Stomach smooth muscle (tissue), 2 donors: ENCODE results near the gene TAF3.

Experiments
- H3K27ac ChIP-seq: one replicate; pipeline ENCODE4 v1.7.0; 2013; ENCODE audit warnings: mild to moderate bottlenecking, low read length, inconsistent platforms
- H3K27me3 ChIP-seq, 2 donors: one replicate each; pipeline ENCODE4 v1.7.0; 2013; ENCODE audit warnings: low read length in 2 of 2; ENCODE audit not compliant: insufficient read depth in 2 of 2, control insufficient read depth in 1 of 2
- H3K36me3 ChIP-seq, 2 donors: one replicate each; pipeline ENCODE4 v1.7.0; 2013; ENCODE audit warnings: low read length in 2 of 2; ENCODE audit not compliant: control insufficient read depth in 2 of 2, insufficient read depth in 2 of 2
- H3K4me1 ChIP-seq: one replicate; pipeline ENCODE4 v1.7.0; 2013; ENCODE audit warnings: low read length; ENCODE audit not compliant: control insufficient read depth, insufficient read depth
- H3K4me3 ChIP-seq, 2 donors: one replicate each; pipeline ENCODE4 v1.7.0; 2013; ENCODE audit warnings: low read length in 2 of 2
- H3K9ac ChIP-seq, 2 donors: one replicate each; pipeline ENCODE4 v1.7.0; 2013; ENCODE audit warnings: low read length in 2 of 2, mild to moderate bottlenecking in 1 of 2
- H3K9me3 ChIP-seq, 2 donors: one replicate each; pipeline ENCODE4 v1.7.0; 2013; ENCODE audit warnings: low read length in 2 of 2; ENCODE audit not compliant: control insufficient read depth in 2 of 2
- donor health status: healthy.
- donor health status: Pancreatic carcinoma.

The TAF3 gene

GRCh38 chr10:8004469-8005000 is 186.2 kb downstream of the TAF3 start:
- Histone ChIP-seq H3K4me1 (no peaks in the 10 kb centered on the region), H3K27ac (no peak overlapping the region), H3K36me3 (no peaks in the 10 kb centered on the region), H3K9me3 (peaks cover 2 to 4% of the 10 kb centered on the region in 2 donors), H3K4me3 (no peak overlapping the region), H3K27me3 (no peaks in the 10 kb centered on the region), H3K9ac (no peak overlapping the region)

GRCh38 chr10:8006274-8006999 is 188.1 kb downstream of the TAF3 start:
- H3K4me1 ChIP-seq, result no peaks in the 10 kb centered on the region
- no peak overlapping the region for H3K4me3 ChIP-seq
- H3K36me3 ChIP-seq, result peaks cover 3 to 6% of the 10 kb centered on the region in 2 donors
- no peaks in the 10 kb centered on the region for H3K27me3 ChIP-seq
- no peak overlapping the region for H3K27ac ChIP-seq
- H3K9ac ChIP-seq, result no peak overlapping the region
- peaks cover 2 to 4% of the 10 kb centered on the region in 2 donors for H3K9me3 ChIP-seq

GRCh38 chr10:8009031-8009430 is 190.7 kb downstream of the TAF3 start:
- no peak overlapping the region for H3K27ac ChIP-seq
- no peak overlapping the region for H3K4me3 ChIP-seq
- H3K27me3 ChIP-seq, result no peaks in the 10 kb centered on the region
- H3K9me3 ChIP-seq, result peaks cover 0 to 4% of the 10 kb centered on the region in 2 donors
- H3K9ac ChIP-seq, result no peak overlapping the region
- no peaks in the 10 kb centered on the region for H3K4me1 ChIP-seq
- peaks cover 4 to 11% of the 10 kb centered on the region in 2 donors for H3K36me3 ChIP-seq

GRCh38 chr10:8013006-8013405 is 194.7 kb downstream of the TAF3 start:
- H3K9ac ChIP-seq, result no peak overlapping the region
- no peak overlapping the region for H3K4me3 ChIP-seq
- peaks cover 12 to 22% of the 10 kb centered on the region in 2 donors for H3K36me3 ChIP-seq
- H3K4me1 ChIP-seq, result no peaks in the 10 kb centered on the region
- no peaks in the 10 kb centered on the region for H3K9me3 ChIP-seq
- no peak overlapping the region for H3K27ac ChIP-seq
- no peaks in the 10 kb centered on the region for H3K27me3 ChIP-seq

GRCh38 chr10:8013619-8014018 is 195.3 kb downstream of the TAF3 start:
- Histone ChIP-seq H3K4me1 (no peaks in the 10 kb centered on the region), H3K27ac (no peak overlapping the region), H3K9ac (no peak overlapping the region), H3K4me3 (no peak overlapping the region), H3K27me3 (no peaks in the 10 kb centered on the region), H3K36me3 (peaks cover 12 to 22% of the 10 kb centered on the region in 2 donors), H3K9me3 (no peaks in the 10 kb centered on the region)

GRCh38 chr10:8014649-8015048 is 196.3 kb downstream of the TAF3 start:
- H3K4me3 ChIP-seq, result no peak overlapping the region
- H3K4me1 ChIP-seq, result no peaks in the 10 kb centered on the region
- H3K9ac ChIP-seq, result no peak overlapping the region
- H3K9me3 ChIP-seq, result no peaks in the 10 kb centered on the region
- no peaks in the 10 kb centered on the region for H3K27me3 ChIP-seq
- H3K36me3 ChIP-seq, result peaks cover 12 to 22% of the 10 kb centered on the region in 2 donors
- no peak overlapping the region for H3K27ac ChIP-seq

- H3K9ac ChIP-seq, result no peak overlapping the region
- H3K9me3 ChIP-seq, result no peaks in the 10 kb centered on the region
- no peaks in the 10 kb centered on the region for H3K4me1 ChIP-seq
- H3K36me3 ChIP-seq, result peaks cover 9 to 15% of the 10 kb centered on the region in 2 donors
- no peaks in the 10 kb centered on the region for H3K27me3 ChIP-seq
- H3K4me3 ChIP-seq, result no peak overlapping the region
- no peak overlapping the region for H3K27ac ChIP-seq
Observed at GRCh38 chr10:8017277-8017676, 199.0 kb downstream of the TAF3 start.

- Histone ChIP-seq H3K9me3 (no peaks in the 10 kb centered on the region), H3K27me3 (peaks cover 9 to 18% of the 10 kb centered on the region in 2 donors), H3K9ac (no peak overlapping the region), H3K4me3 (no peak overlapping the region), H3K4me1 (no peaks in the 10 kb centered on the region), H3K36me3 (no peaks in the 10 kb centered on the region), H3K27ac (no peak overlapping the region)
Observed at GRCh38 chr10:8023321-8023720, 205.0 kb downstream of the TAF3 start.

GRCh38 chr10:8023851-8024250 is 205.5 kb downstream of the TAF3 start:
- Histone ChIP-seq H3K27ac (no peak overlapping the region), H3K9me3 (no peaks in the 10 kb centered on the region), H3K4me3 (no peak overlapping the region), H3K36me3 (no peaks in the 10 kb centered on the region), H3K27me3 (peaks cover 9 to 18% of the 10 kb centered on the region in 2 donors), H3K9ac (no peak overlapping the region), H3K4me1 (no peaks in the 10 kb centered on the region)

GRCh38 chr10:8026349-8027259 is 208.3 kb downstream of the TAF3 start:
- H3K9ac ChIP-seq, result no peak overlapping the region
- no peak overlapping the region for H3K4me3 ChIP-seq
- no peaks in the 10 kb centered on the region for H3K4me1 ChIP-seq
- peaks cover 19 to 26% of the 10 kb centered on the region in 2 donors for H3K27me3 ChIP-seq
- H3K9me3 ChIP-seq, result peaks cover 0 to 3% of the 10 kb centered on the region in 2 donors
- H3K27ac ChIP-seq, result no peak overlapping the region
- H3K36me3 ChIP-seq, result no peaks in the 10 kb centered on the region
